Parathyroid adenoma (tissue), 2 donors: ENCODE results near the gene C17orf50.

Experiments used
- H2AFZ ChIP-seq: fragments of 300-600 bp; sonication (generic); one replicate; pipeline ENCODE4 v1.7.0; 2017; ENCODE audit warnings: antibody characterized with exemption, mild to moderate bottlenecking
- H3K27ac ChIP-seq: fragments of 300-600 bp; sonication (generic); one replicate; pipeline ENCODE4 v1.7.0; 2017
- H3K27me3 ChIP-seq: fragments of 300-600 bp; sonication (generic); one replicate; pipeline ENCODE4 v1.7.0; 2017; ENCODE audit warnings: low read length; ENCODE audit not compliant: control insufficient read depth, insufficient read depth
- H3K36me3 ChIP-seq: fragments of 300-600 bp; sonication (generic); one replicate; pipeline ENCODE4 v1.7.0; 2017; ENCODE audit warnings: low read length; ENCODE audit not compliant: control insufficient read depth, insufficient read depth
- H3K4me1 ChIP-seq: fragments of 300-600 bp; sonication (generic); one replicate; pipeline ENCODE4 v1.7.0; 2017; ENCODE audit warnings: control low read depth
- H3K4me2 ChIP-seq: fragments of 300-600 bp; sonication (generic); one replicate; pipeline ENCODE4 v1.7.0; 2017; ENCODE audit warnings: low read length
- H3K4me3 ChIP-seq: fragments of 300-600 bp; sonication (generic); one replicate; pipeline ENCODE4 v1.7.0; 2017; ENCODE audit warnings: low read depth, low read length
- H3K79me2 ChIP-seq: fragments of 300-600 bp; sonication (generic); one replicate; pipeline ENCODE4 v1.7.0; 2017; ENCODE audit warnings: control low read depth
- H3K9ac ChIP-seq: fragments of 300-600 bp; sonication (generic); one replicate; pipeline ENCODE4 v1.7.0; 2017; ENCODE audit warnings: mild to moderate bottlenecking
- H3K9me3 ChIP-seq: fragments of 300-600 bp; sonication (generic); one replicate; pipeline ENCODE4 v1.7.0; 2017; ENCODE audit warnings: low read length; ENCODE audit not compliant: control insufficient read depth
- CTCF ChIP-seq: fragments of 300-600 bp; sonication (generic); IDR thresholded peaks from one replicate; pipeline ENCODE4 v1.7.0; 2017; ENCODE audit warnings: antibody characterized with exemption, mild to moderate bottlenecking
- donor health status: primary hyperparathyroidism.

Gene C17orf50

GRCh38 chr17:35760587-35760986, at the start of gene C17orf50:
Gene C17orf50 (plus strand): TSS chr17:35760887. CDS start chr17:35760942, 55 bp downstream.
- Histone ChIP-seq H3K4me1 (no peaks in the 10 kb centered on the region), H3K9me3 (no peaks in the 10 kb centered on the region), H3K27me3 (no peaks in the 10 kb centered on the region), H2AFZ (no peak within 1 kb of the TSS), H3K79me2 (no peaks in the 10 kb centered on the region), H3K36me3 (no peaks in the 10 kb centered on the region), H3K9ac (no peak within 1 kb of the TSS), H3K4me3 (no peak within 1 kb of the TSS), H3K4me2 (no peak within 1 kb of the TSS), H3K27ac (no peak within 1 kb of the TSS)
- no peak for TF ChIP-seq CTCF

DNA sequence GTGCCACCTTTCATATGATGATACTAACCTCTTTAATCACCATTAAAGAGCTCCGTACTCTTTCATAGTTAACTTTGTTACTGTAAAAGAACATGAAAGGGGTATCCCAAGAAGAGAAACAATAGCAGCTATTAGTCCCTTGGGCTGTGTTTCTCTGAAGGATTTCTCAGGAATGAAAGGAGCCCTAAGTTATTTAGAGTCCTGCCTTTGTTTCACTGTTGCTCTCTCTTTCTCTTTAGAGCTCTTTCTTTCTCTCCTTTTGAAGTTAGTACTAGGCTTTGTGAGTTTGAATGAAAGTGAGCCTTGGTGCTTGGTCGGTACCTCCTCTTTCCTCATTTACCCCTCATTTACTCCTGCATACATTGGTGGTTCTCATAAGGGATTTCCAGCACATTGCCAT, 49.7 kb upstream of the C17orf50 start:
- no peaks in the 10 kb centered on the region for H3K9me3 ChIP-seq
- peaks cover 2% of the 10 kb centered on the region for H3K79me2 ChIP-seq
- peaks cover 37% of the 10 kb centered on the region for H3K4me1 ChIP-seq
- H3K4me2 ChIP-seq: no peak overlapping the region
- no peak for TF ChIP-seq CTCF
- no peak overlapping the region for H3K27ac ChIP-seq
- no peak overlapping the region for H3K9ac ChIP-seq
- no peaks in the 10 kb centered on the region for H3K27me3 ChIP-seq
- no peak overlapping the region for H3K4me3 ChIP-seq
- H2AFZ ChIP-seq: no peak overlapping the region
- H3K36me3 ChIP-seq: no peaks in the 10 kb centered on the region

GRCh38 chr17:35713069-35713728, 47.5 kb upstream of the C17orf50 start:
- no peak for TF ChIP-seq CTCF
- Histone ChIP-seq H3K36me3 (no peaks in the 10 kb centered on the region), H3K9ac (no peak overlapping the region), H3K9me3 (no peaks in the 10 kb centered on the region), H3K27me3 (no peaks in the 10 kb centered on the region), H3K4me3 (no peak overlapping the region), H3K4me2 (peak overlapping the region; percentile 9), H3K4me1 (peaks cover 47% of the 10 kb centered on the region), H3K27ac (peak overlapping the region; percentile 12), H3K79me2 (no peaks in the 10 kb centered on the region), H2AFZ (no peak overlapping the region)

- Histone ChIP-seq H3K36me3 (no peaks in the 10 kb centered on the region), H2AFZ (no peak overlapping the region), H3K79me2 (no peaks in the 10 kb centered on the region), H3K9me3 (no peaks in the 10 kb centered on the region), H3K4me2 (no peak overlapping the region), H3K27ac (no peak overlapping the region), H3K27me3 (no peaks in the 10 kb centered on the region), H3K9ac (no peak overlapping the region), H3K4me1 (peaks cover 43% of the 10 kb centered on the region), H3K4me3 (no peak overlapping the region)
- no peak for TF ChIP-seq CTCF
Observed at GRCh38 chr17:35714988-35715387, 45.7 kb upstream of the C17orf50 start.

DNA sequence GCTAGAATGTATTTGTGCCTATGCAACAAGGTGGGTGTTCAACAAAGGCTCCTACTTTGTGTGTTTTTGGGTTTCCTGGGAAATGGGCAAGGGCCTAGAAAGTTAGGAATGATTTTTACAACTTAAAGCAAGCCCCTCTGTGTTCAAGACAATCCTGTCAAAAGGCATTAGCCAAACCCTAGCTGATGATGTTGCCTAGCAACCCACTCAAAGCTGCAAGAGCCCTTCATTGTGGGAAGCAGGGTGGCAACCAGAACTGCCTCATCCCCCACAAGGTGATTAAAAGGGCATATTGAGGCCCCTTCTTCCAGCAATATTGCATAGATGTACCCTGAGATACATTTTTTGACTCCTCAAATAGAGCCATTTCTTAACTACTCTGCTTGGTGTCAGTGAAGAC, 45.3 kb upstream of the C17orf50 start:
- H3K27ac ChIP-seq: no peak overlapping the region
- TF ChIP-seq CTCF: no peak
- no peaks in the 10 kb centered on the region for H3K36me3 ChIP-seq

More for the DNA sequence above, 45.3 kb upstream of the C17orf50 start:
- Histone ChIP-seq H3K27me3 (no peaks in the 10 kb centered on the region), H3K79me2 (no peaks in the 10 kb centered on the region), H3K4me3 (no peak overlapping the region), H3K9me3 (no peaks in the 10 kb centered on the region), H3K4me1 (peaks cover 42% of the 10 kb centered on the region), H3K9ac (no peak overlapping the region), H2AFZ (no peak overlapping the region), H3K4me2 (no peak overlapping the region)
